Measurements from ENCODE around the gene POLR2L. TPM values are rescaled to one million over a fixed set of nuclear protein-coding genes. Genes with fewer than 3 reads are reported as not detected.

POLR2L gene
- total and polyA plus RNA-seq, 2 of the 13 experiments (the other 11 are each of a cell fraction or from before 2014, with no cell fraction given): 104 to 114 TPM

DNA sequence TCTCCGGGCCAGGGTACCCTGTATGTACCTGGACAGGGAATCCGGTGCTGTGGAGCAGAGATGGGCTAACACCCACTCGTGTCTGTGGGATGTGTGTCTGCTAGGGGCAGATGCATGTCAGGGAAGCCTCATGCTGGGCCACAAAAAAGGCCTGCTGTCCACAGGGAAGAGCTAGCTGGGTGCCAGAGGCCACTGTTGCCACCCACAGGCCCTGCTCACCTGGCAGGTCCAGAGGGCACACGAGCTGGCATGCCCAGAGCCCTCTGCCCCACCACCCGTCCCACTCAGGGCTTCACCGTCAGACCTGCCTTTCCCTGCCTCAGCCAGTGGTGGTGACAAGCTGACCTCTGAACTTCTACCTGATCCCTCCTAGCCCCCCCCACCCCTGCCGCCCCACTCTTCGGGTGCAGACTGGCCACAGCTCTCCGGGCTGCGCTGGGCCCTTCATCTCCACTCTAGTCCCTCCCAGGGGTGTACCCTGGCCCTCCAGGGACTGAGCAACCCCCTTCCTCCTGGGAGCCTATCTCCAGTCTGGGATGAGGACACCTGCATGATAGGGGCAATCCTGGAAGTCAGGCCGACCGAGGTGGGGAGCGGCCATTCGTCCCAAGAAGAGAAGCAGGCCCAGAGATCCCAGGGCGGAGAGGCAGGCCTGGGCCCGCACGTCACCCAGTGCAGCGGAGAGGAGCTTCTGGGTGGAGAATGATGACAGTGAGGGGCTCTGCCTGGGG lies 45.6 kb downstream of the POLR2L start (continued):
- TF ChIP-seq BRCA1 (CRISPR knock-in tag; IDR thresholded peaks at IDR 0.05) (no peak), CHD2 (IDR thresholded peaks at IDR 0.05; ENCODE audit: low read depth, low read length) (no peak), MXI1 (IDR thresholded peaks at IDR 0.05; ENCODE audit: borderline replicate concordance, low read depth, low read length) (no peak), KDM3A (CRISPR knock-in tag; IDR thresholded peaks at IDR 0.05; ENCODE audit: low read depth) (0 out of 2 replicates have a peak, but pooled peaks have one; percentile 1), PPARG (CRISPR knock-in tag; conservative IDR thresholded peaks at IDR 0.05) (no peak), ZNF33B (CRISPR knock-in tag; IDR thresholded peaks at IDR 0.05) (no peak), ZNF775 (CRISPR knock-in tag; IDR thresholded peaks at IDR 0.05; ENCODE audit: borderline replicate concordance) (no peak), RORA (CRISPR knock-in tag; IDR thresholded peaks at IDR 0.05) (no peak), ZFP37 (CRISPR knock-in tag; IDR thresholded peaks at IDR 0.05; ENCODE audit: borderline replicate concordance) (no peak), SALL2 (CRISPR knock-in tag; IDR thresholded peaks at IDR 0.05) (no peak), ZNF878 (CRISPR knock-in tag; IDR thresholded peaks at IDR 0.05) (no peak), TCF7L2 (IDR thresholded peaks at IDR 0.05; ENCODE audit: low read depth, low read length) (no peak), SETDB1 (CRISPR knock-in tag; IDR thresholded peaks at IDR 0.05; ENCODE audit: borderline replicate concordance) (no peak), HOXA3 (CRISPR knock-in tag; IDR thresholded peaks at IDR 0.05) (peak; percentile 17; the same call in 1 of the 2 replicates), ZMAT3 (CRISPR knock-in tag; conservative IDR thresholded peaks at IDR 0.05) (0 out of 2 replicates have a peak, but pooled peaks have one; percentile 19), ZNF703 (CRISPR knock-in tag; IDR thresholded peaks at IDR 0.05; ENCODE audit: borderline replicate concordance) (no peak), ZNF841 (CRISPR knock-in tag; IDR thresholded peaks at IDR 0.05; ENCODE audit: borderline replicate concordance) (no peak), TARDBP (CRISPR knock-in tag; IDR thresholded peaks at IDR 0.05) (no peak), ZNF839 (CRISPR knock-in tag; IDR thresholded peaks at IDR 0.05; ENCODE audit: borderline replicate concordance) (peak; percentile 49; the same call in 1 of the 2 replicates), GATA4 (IDR thresholded peaks at IDR 0.05; ENCODE audit: borderline replicate concordance, low read depth) (no peak), ZNF850 (CRISPR knock-in tag; conservative IDR thresholded peaks at IDR 0.05) (no peak), ZNF275 (CRISPR knock-in tag; IDR thresholded peaks at IDR 0.05; ENCODE audit: borderline replicate concordance) (peak; percentile 16; the same call in 1 of the 2 replicates), MBNL3 (CRISPR knock-in tag; conservative IDR thresholded peaks at IDR 0.05) (no peak)
- TF ChIP-seq, protein P1, sequence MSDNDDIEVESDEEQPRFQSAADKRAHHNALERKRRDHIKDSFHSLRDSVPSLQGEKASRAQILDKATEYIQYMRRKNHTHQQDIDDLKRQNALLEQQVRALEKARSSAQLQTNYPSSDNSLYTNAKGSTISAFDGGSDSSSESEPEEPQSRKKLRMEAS (IDR thresholded peaks at IDR 0.05): no peak
- TF ChIP-seq, protein P2, sequence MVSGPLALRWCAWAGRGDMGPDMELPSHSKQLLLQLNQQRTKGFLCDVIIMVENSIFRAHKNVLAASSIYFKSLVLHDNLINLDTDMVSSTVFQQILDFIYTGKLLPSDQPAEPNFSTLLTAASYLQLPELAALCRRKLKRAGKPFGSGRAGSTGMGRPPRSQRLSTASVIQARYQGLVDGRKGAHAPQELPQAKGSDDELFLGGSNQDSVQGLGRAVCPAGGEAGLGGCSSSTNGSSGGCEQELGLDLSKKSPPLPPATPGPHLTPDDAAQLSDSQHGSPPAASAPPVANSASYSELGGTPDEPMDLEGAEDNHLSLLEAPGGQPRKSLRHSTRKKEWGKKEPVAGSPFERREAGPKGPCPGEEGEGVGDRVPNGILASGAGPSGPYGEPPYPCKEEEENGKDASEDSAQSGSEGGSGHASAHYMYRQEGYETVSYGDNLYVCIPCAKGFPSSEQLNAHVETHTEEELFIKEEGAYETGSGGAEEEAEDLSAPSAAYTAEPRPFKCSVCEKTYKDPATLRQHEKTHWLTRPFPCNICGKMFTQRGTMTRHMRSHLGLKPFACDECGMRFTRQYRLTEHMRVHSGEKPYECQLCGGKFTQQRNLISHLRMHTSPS (CRISPR knock-in tag; IDR thresholded peaks at IDR 0.05; ENCODE audit: low read depth): peak; percentile 70; the same call in 1 of the 2 replicates
- TF ChIP-seq, protein P3, sequence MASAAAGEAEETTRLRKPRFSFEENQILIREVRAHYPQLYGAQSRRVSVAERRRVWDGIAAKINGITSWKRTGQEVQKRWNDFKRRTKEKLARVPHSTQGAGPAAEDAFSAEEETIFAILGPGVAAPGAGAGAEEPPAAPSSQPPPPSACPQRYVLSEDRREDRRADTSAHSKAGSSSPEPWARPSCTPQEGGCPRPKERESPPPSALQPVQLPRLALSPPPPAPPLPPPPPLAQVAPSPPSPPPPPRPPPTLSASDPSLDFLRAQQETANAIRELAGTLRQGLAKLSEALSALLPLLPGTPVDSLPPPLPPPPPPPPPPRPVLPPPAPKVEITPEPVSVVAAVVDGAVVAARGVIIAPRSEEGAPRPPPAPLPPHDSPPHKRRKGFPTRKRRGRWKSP (CRISPR knock-in tag; IDR thresholded peaks at IDR 0.05): no peak
